NCI-H2107 treated with DMSO at 0.1 percent for 48 hours (cell line): ENCODE measurements around the gene CAMK1D.

ENCODE experiments used
- DNase-seq: peaks from one replicate; lab custom pipeline; 2025; ENCODE audit not compliant: unreplicated experiment; lab: John Stamatoyannopoulos, UW

Gene CAMK1D

GRCh38 chr10:12589291-12589690 is 239.9 kb downstream of the CAMK1D start:
- DNase-seq, result no peak

- DNase-seq, result peak; percentile 56
Observed at GRCh38 chr10:12589791-12590190, 240.4 kb downstream of the CAMK1D start.

GRCh38 chr10:12590675-12591659 is 241.6 kb downstream of the CAMK1D start:
- peak; percentile 65 for DNase-seq

GRCh38 chr10:12592967-12593366 is 243.6 kb downstream of the CAMK1D start:
- DNase-seq, result no peak

- DNase-seq, result no peak
Observed at GRCh38 chr10:12594448-12594944, 245.1 kb downstream of the CAMK1D start.

- DNase-seq, result no peak
Observed at GRCh38 chr10:12595936-12596576, 246.7 kb downstream of the CAMK1D start.

GRCh38 chr10:12597176-12597575 is 247.8 kb downstream of the CAMK1D start:
- no peak for DNase-seq

GRCh38 chr10:12597788-12598765 is 248.7 kb downstream of the CAMK1D start:
- DNase-seq, result peak; percentile 77

- DNase-seq, result no peak
Observed at GRCh38 chr10:12600652-12601051, 251.3 kb downstream of the CAMK1D start.

- no peak for DNase-seq
Observed at GRCh38 chr10:12602521-12602920, 253.2 kb downstream of the CAMK1D start.

- no peak for DNase-seq
Observed at GRCh38 chr10:12603766-12604470, 254.6 kb downstream of the CAMK1D start.

GRCh38 chr10:12605580-12606405 is 256.4 kb downstream of the CAMK1D start:
- DNase-seq, result peak; percentile 42

- peak; percentile 69 for DNase-seq
Observed at GRCh38 chr10:12606461-12606860, 257.1 kb downstream of the CAMK1D start.

- DNase-seq, result no peak
Observed at GRCh38 chr10:12608761-12609160, 259.4 kb downstream of the CAMK1D start.

- DNase-seq, result no peak
Observed at GRCh38 chr10:12609435-12609834, 260.1 kb downstream of the CAMK1D start.

- DNase-seq, result no peak
Observed at GRCh38 chr10:12613136-12613535, 263.8 kb downstream of the CAMK1D start.

- DNase-seq, result peak; percentile 26
Observed at GRCh38 chr10:12614177-12614995, 265.0 kb downstream of the CAMK1D start.
